ENCODE measurements around the gene KRTAP4-3.
"Not testable (repeated sequence)": the region's sequence is repeated elsewhere in the genome, so short reads cannot be mapped to it uniquely, and the experiment has no call there.

The KRTAP4-3 gene

GRCh38 chr17:41168121-41168520, at the start of gene KRTAP4-3:
Gene KRTAP4-3, minus strand, starts transcription at chr17:41168221. Its CDS starts 49 bp downstream, at chr17:41168172.
- no peak for DNase-seq

DNA sequence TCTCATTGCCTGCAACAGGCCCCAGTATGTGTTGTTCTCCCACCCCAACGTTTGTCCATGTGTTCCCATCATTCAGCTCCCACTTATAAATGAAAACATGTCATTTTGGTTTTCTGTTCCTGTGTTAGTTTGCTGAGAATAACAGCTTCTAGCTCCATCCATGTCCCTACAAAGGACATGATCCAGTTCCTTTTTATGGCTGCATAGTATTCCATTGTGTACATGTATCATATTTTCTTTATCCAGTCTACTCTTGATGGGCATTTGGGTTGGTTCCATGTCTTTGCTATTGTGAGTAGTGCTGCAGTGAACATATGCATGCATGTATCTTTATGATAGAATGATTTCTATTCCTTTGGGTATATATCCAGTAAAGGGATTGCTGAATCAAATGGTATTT, 47.7 kb upstream of the KRTAP4-3 start:
- DNase-seq: no peak

DNA sequence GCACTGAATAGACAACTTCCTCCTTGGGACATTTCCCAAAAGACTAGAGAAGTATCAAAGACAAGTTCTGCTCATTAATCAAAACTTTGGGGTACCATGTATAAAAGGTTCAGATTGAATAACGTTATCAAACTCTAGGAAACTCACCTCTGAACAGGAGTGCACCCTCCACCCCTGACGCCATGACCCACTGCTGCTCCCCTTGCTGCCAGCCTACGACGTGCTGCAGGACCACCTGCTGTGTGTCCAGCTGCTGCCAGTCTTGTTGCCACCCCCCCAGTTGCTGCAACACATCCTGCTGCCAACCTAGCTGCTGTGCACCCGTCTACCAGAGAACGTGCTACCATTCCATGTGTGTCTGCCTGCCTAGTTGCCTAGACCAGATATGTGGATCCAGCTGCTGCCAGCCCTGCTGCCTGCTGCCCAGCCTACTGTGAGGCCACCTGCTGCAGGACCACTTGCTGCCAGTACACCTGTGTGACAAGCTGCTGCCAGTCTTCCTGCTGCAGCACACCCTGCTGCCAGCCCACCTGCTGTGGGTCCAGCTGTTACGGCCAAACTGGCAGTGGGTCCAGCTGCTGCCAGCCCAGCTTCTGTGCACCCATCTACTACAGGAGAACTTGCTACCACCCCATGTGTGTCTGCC, 44.6 kb upstream of the KRTAP4-3 start:
- DNase-seq: no peak

- no peak for DNase-seq
Observed at GRCh38 chr17:41211845-41212466, 43.9 kb upstream of the KRTAP4-3 start.

DNA sequence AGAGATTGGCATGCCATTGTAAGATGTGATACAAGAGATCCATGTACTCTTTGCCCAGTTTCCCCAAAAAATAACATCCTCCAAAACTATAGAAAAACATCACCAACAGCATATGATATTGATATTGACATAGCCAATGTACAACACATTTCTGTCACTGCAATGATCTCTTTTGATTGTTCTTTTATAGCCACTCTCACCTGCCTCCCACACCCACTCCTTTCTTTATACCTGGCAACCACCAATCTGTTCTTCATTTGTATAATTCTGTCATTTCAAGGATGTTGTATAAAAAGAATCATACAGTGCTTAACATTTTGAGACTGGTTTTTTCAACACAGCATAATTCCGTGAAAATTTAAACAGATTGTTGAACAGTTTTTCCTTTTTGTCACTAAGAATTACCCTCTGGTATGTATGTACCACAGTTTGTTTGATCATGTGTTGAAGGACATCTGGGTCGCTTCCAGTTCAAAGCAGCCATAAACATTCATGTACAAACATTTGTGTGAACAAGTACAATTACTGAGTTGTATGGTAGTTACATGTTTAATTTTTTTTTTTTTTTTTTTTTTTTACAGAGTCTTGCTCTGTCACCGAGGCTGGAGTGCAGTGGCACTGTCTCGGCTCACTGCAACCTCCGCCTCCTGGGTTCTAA, 31.5 kb upstream of the KRTAP4-3 start:
- no peak for DNase-seq

GRCh38 chr17:41196068-41196467, 28.0 kb upstream of the KRTAP4-3 start:
- no peak for DNase-seq

DNA sequence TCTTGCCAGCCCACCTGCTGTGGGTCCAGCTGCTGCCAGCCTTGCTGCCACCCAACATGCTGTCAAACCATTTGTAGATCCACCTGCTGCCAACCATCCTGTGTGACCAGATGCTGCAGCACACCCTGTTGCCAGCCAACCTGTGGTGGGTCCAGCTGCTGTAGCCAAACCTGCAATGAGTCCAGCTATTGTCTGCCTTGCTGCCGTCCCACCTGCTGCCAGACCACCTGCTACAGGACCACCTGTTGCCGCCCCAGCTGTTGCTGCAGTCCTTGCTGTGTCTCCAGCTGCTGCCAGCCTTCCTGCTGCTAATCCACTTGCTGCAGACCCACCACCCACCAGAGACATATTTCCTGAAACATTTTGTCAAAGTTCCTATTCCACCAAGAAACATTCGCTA, 22.3 kb upstream of the KRTAP4-3 start:
- no peak for DNase-seq

GRCh38 chr17:41189837-41190318, 21.9 kb upstream of the KRTAP4-3 start, which contains the start of gene KRTAP9-1:
Gene KRTAP9-1, plus strand, starts transcription at chr17:41189887. Its CDS starts 0 bp downstream, at chr17:41189887.
- DNase-seq: not testable (repeated sequence)

DNA sequence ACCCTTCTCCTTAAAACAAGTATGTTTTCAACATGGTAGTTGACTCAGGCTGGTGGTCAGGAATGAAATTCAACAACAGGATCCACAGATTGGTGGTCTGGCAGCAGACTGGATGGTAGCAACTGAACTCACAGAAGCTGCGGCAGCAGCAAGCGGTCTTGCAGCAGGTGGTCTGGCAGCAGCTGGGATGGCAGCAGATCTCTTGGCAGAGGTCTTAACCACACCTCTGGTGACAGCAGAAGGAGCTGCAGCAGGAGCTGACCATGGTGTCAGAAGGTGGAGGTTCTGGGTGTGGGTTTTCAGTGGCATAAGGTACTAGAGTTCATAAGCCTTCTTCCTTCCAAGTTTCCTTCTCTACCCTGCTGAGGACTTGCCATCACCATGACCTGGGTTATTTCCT, 18.9 kb upstream of the KRTAP4-3 start:
- no peak for DNase-seq

DNA sequence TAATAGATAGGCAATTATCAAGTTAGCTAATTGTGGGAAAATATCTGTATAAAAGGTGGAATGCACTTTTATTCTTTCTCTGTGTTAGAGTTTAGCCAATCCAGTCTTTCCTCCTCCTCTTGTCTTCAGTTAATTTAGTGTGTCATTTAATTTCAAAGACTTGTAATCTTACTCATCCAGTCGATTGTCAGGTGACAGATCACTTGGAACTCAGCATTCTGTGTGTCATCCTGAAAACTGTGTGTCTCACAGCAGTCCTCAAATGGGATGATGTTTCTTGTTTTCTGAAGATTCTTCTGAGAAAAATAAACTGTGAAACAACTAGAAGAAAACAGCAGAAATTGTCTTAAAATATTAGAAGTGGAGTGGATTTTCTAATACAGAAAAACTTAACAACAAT, 17.0 kb upstream of the KRTAP4-3 start:
- no peak for DNase-seq

GRCh38 chr17:41184480-41184961, 16.5 kb upstream of the KRTAP4-3 start, which contains the start of gene KRTAP4-1:
Gene KRTAP4-1, minus strand, starts transcription at chr17:41184911. Its CDS starts 57 bp downstream, at chr17:41184854.
- no peak for DNase-seq

- DNase-seq: no peak
Observed at GRCh38 chr17:41178843-41179616, 11.0 kb upstream of the KRTAP4-3 start.

DNA sequence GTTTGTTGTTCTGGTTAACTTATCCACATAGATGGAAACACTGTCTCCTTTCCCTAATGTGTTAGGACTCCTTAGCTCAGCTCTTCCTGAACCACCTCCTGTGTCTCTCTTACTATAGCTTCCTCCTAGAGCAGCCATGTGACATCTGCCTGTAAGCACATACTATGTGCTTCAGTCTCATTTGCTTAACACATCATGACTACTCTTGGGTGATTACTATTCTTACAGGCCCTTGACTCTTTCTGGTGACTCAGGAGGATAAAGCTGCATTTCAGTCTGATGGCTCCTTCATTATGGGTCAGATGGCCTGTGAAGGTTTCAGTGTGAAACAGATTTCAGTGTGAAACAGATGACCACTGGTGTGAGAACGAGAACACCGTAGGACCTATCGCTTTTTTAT, 10.3 kb upstream of the KRTAP4-3 start:
- DNase-seq: no peak

GRCh38 chr17:41177727-41178271, 9.8 kb upstream of the KRTAP4-3 start, which contains the start of gene KRTAP4-2:
Gene KRTAP4-2, minus strand, starts transcription at chr17:41178221. Its CDS starts 57 bp downstream, at chr17:41178164.
- DNase-seq: no peak

DNA sequence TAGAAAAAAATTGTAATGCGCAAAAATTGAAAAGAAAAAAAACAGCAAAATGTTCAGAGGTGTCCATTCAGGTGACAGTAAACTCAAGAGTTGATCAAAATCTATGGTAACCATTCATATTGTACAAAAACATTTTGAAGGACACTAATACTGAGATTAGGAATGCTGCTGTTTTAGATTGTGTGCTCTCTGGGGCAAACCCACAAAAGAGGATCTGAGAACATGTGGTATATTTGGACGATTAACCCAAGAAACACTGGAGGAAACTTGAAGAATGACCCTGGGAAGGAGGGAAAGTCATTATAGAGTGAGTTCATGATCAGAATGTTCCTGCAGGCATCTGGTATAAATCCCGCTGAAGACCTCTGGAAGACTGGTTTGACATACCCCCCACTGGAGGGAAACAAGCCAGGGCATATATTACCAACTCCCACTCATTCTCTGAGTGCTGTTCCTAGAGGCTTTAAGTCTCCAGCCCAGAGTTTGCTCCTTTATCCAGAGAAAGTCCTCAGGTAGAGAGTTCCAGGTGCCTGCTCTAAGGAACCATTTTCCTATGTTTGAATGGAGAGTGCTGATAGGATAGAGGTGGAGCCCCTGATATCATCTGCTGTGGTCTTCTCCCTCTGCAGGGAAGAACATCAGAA, 8.8 kb upstream of the KRTAP4-3 start:
- no peak for DNase-seq

DNA sequence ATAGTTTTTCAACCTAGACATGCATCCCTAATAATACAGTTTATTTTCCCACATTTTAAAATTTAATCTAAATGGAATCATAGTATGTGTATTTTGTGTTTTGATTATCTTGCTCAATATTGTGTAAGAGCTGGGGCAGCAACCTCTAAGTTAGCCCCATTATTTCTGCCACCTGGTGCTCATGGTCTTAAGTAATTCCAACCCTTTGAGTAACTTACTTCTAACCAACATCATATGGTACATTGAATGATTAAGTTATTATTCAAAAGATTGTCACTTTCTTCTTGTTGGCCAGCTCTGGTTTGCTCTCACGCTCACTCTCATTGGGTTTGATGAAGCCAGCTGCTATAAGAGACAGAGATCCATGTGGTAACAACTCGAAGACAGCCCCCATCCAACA, 3.9 kb upstream of the KRTAP4-3 start:
- DNase-seq: no peak

DNA sequence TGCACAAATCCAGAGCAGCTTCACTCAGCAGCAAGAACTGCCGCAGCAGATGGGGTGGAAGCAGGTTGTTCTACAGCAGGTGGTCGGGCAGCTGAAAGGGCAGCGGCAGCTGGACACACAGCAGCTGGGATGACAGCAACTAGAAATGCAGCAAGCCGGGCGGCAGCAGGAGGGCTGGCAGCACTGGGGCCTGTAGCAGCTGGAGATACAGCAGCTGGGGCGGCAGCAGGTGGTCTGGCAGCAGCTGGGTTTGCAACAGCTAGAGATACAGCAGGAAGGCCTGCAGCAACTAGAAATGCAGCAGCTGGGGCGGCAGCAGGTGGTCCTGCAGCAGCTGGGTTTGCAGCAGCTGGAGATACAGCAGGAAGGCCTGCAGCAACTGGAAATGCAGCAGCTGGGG, 460 bp downstream of the KRTAP4-3 start:
- DNase-seq: no peak

DNA sequence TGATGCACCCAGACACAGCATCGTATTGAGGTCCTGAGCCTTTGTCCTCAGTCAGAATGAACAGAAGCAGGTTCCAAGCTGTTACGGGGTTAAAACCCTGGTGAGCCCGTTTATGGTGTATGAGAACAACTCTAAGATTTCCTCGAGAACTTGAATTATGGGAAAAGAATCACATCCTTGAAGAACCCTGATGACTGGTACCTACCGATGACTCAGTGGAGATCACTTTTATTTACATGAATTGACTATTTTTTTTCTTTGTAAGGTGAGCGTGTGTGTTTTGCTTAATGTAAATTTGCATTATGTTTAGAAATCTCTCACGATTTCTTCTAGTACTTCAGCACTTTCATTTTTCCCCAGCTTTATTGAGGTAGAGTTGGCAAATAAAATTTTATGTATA, 4.2 kb downstream of the KRTAP4-3 start:
- no peak for DNase-seq

DNA sequence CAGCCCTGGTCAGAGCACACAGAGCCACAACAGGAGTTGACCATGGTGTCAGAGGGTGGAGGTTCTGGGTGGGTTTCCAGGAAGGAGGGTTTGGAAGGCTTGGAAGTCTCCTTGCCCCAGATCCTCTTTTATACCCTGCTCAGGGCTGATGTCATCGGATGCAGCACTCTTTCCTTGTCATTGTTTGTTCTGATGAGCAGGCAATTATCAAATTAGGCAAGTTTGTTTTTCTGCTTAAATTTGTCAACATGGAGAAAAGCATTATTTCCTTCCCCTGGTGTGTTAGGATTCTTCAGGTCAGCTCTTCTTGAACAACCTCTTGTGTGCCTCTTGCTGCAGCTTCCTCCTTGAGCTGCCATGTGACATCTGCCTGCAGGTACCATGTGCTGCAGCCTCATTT, 7.4 kb downstream of the KRTAP4-3 start, which contains the start of gene KRTAP4-4:
KRTAP4-4 (minus strand) TSS at position 101 of the 400 bp plus-strand sequence; CDS start at position 44, 57 bp downstream.
- no peak for DNase-seq

DNA sequence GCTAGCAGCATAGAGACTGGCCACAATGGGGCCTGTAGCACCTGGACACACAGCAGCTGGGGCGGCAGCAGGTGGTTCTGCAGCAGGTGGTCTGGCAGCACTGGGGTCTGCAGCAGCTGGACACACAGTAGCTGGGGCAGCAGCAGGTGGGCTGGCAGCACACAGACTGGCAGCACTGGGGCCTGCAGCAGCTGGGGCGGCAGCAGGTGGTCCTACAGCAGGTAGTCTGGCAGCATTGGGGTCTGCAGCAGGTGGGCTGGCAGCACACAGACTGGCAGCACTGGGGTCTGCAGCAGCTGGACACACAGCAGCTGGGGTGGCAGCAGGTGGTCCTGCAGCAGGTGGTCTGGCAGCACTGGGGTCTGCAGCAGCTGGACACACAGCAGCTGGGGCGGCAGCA, 7.8 kb downstream of the KRTAP4-3 start:
- DNase-seq: not testable (repeated sequence)

DNA sequence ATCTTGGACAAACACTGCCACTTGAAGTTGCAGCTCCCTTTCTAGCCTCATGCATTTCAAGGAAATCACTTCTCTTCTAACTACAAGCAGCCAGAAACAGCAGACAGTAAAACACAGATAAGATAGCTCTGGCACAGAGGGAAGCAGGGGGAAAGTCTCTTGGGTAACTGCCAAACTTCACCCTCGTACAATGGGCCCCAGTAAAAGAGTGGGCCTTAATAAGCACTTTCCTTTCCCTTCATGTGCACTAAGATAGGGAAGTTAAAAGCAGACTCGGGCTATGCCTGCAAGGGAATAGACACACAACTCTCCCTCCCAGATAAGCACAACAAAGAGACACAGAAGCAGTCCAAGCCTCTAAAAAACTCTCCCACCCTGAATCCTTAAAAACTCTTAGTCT, 14.2 kb downstream of the KRTAP4-3 start:
- no peak for DNase-seq

- DNase-seq: no peak
Observed at GRCh38 chr17:41151525-41151924, 16.5 kb downstream of the KRTAP4-3 start.
